ENCODE data around the gene TOM1L1.

DNA sequence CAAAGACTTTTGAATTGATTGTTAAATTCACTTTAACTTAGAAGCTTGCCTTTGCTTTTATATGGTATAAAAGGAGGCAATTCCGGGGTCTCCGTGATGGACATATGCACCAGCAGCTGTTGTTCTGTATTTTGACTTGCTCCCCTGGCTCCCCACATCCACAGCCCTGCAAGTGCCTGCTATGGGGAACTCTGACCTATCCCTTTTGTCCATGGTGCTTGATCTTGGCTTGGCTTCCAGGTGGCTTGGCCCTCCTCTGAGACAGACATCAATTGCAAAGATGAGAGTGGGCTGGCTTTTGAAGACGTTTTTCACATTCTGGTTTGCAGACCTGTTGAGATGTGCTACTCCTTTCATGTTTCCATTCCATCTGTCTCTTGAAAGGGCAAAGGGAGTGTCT, 26.9 kb downstream of the TOM1L1 start:
- TF ChIP-seq, protein P1, sequence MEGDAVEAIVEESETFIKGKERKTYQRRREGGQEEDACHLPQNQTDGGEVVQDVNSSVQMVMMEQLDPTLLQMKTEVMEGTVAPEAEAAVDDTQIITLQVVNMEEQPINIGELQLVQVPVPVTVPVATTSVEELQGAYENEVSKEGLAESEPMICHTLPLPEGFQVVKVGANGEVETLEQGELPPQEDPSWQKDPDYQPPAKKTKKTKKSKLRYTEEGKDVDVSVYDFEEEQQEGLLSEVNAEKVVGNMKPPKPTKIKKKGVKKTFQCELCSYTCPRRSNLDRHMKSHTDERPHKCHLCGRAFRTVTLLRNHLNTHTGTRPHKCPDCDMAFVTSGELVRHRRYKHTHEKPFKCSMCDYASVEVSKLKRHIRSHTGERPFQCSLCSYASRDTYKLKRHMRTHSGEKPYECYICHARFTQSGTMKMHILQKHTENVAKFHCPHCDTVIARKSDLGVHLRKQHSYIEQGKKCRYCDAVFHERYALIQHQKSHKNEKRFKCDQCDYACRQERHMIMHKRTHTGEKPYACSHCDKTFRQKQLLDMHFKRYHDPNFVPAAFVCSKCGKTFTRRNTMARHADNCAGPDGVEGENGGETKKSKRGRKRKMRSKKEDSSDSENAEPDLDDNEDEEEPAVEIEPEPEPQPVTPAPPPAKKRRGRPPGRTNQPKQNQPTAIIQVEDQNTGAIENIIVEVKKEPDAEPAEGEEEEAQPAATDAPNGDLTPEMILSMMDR (IDR thresholded peaks at IDR 0.05): no peak
- TF ChIP-seq POLR2A (IDR thresholded peaks at IDR 0.05): no peak

Data from sigmoid colon (tissue), 3 donors.